T-helper 1 cell treated with Interleukin-12 subunit alpha and Interleukin-12 subunit beta and Interleukin-4 antibody, amounts not matched to agents 30 μg/mL and 1 μg/mL, for 36 hours (primary cell): ENCODE data around the gene GRAMD1A.
"Not testable (repeated sequence)": the region's sequence is repeated elsewhere in the genome, so short reads cannot be mapped to it uniquely, and the experiment has no call there.

ENCODE experiments used
- H3K27ac Mint-ChIP-seq: one replicate; pipeline ENCODE4 v1.8.0; 2021; ENCODE audit warnings: mild to moderate bottlenecking, mixed read lengths
- H3K27me3 Mint-ChIP-seq: one replicate; pipeline ENCODE4 v1.8.0; 2021; ENCODE audit warnings: low read depth, mixed read lengths
- H3K36me3 Mint-ChIP-seq: one replicate; pipeline ENCODE4 v1.8.0; 2021; ENCODE audit warnings: low read depth, mixed read lengths
- H3K4me1 Mint-ChIP-seq: one replicate; pipeline ENCODE4 v1.8.0; 2021; ENCODE audit warnings: low read depth, mixed read lengths
- H3K4me3 Mint-ChIP-seq: one replicate; pipeline ENCODE4 v1.8.0; 2021; ENCODE audit warnings: mild to moderate bottlenecking, moderate library complexity, mixed read lengths
- H3K9me3 Mint-ChIP-seq: one replicate; pipeline ENCODE4 v1.8.0; 2021; ENCODE audit warnings: mixed read lengths

The GRAMD1A gene

GRCh38 chr19:35005256-35005977 lies 5.3 kb downstream of the GRAMD1A start:
- Mint-ChIP-seq H3K27ac (no peak overlapping the region), H3K27me3 (no peaks in the 10 kb centered on the region), H3K36me3 (peaks cover 21% of the 10 kb centered on the region), H3K4me1 (peaks cover 38% of the 10 kb centered on the region), H3K9me3 (no peaks in the 10 kb centered on the region), H3K4me3 (no peak overlapping the region)

GRCh38 chr19:35006007-35006341 lies 5.9 kb downstream of the GRAMD1A start:
- not testable (repeated sequence) for H3K9me3 Mint-ChIP-seq, H3K27ac Mint-ChIP-seq, H3K4me3 Mint-ChIP-seq, H3K27me3 Mint-ChIP-seq
- peaks cover 41% of the 10 kb centered on the region for H3K4me1 Mint-ChIP-seq
- peaks cover 24% of the 10 kb centered on the region for H3K36me3 Mint-ChIP-seq

- Mint-ChIP-seq H3K27ac (peak overlapping the region; percentile 19), H3K4me3 (no peak overlapping the region), H3K9me3 (no peaks in the 10 kb centered on the region), H3K4me1 (peaks cover 38% of the 10 kb centered on the region), H3K36me3 (peaks cover 25% of the 10 kb centered on the region), H3K27me3 (no peaks in the 10 kb centered on the region)
Observed at GRCh38 chr19:35006342-35006998, 6.3 kb downstream of the GRAMD1A start.

GRCh38 chr19:35006999-35007365 lies 6.9 kb downstream of the GRAMD1A start:
- H3K36me3 Mint-ChIP-seq: peaks cover 25% of the 10 kb centered on the region
- H3K9me3 Mint-ChIP-seq: no peaks in the 10 kb centered on the region
- no peak overlapping the region for H3K4me3 Mint-ChIP-seq
- no peaks in the 10 kb centered on the region for H3K27me3 Mint-ChIP-seq
- peaks cover 37% of the 10 kb centered on the region for H3K4me1 Mint-ChIP-seq
- H3K27ac Mint-ChIP-seq: no peak overlapping the region

- not testable (repeated sequence) for H3K27ac Mint-ChIP-seq, H3K4me3 Mint-ChIP-seq, H3K9me3 Mint-ChIP-seq, H3K27me3 Mint-ChIP-seq
- peaks cover 27% of the 10 kb centered on the region for H3K36me3 Mint-ChIP-seq
- H3K4me1 Mint-ChIP-seq: peaks cover 37% of the 10 kb centered on the region
Observed at GRCh38 chr19:35007427-35007826, 7.3 kb downstream of the GRAMD1A start.

GRCh38 chr19:35008891-35009341 lies 8.8 kb downstream of the GRAMD1A start:
- H3K9me3 Mint-ChIP-seq: no peaks in the 10 kb centered on the region
- H3K4me3 Mint-ChIP-seq: no peak overlapping the region
- no peak overlapping the region for H3K27ac Mint-ChIP-seq
- peaks cover 39% of the 10 kb centered on the region for H3K4me1 Mint-ChIP-seq
- peaks cover 30% of the 10 kb centered on the region for H3K36me3 Mint-ChIP-seq
- H3K27me3 Mint-ChIP-seq: no peaks in the 10 kb centered on the region

GRCh38 chr19:35009424-35010415 lies 9.6 kb downstream of the GRAMD1A start:
- Mint-ChIP-seq H3K27me3 (no peaks in the 10 kb centered on the region), H3K27ac (no peak overlapping the region), H3K9me3 (no peaks in the 10 kb centered on the region), H3K4me3 (no peak overlapping the region), H3K4me1 (peaks cover 41% of the 10 kb centered on the region), H3K36me3 (peaks cover 34% of the 10 kb centered on the region)

- no peak overlapping the region for H3K27ac Mint-ChIP-seq
- no peaks in the 10 kb centered on the region for H3K27me3 Mint-ChIP-seq
- peaks cover 37% of the 10 kb centered on the region for H3K36me3 Mint-ChIP-seq
- no peaks in the 10 kb centered on the region for H3K9me3 Mint-ChIP-seq
- H3K4me3 Mint-ChIP-seq: peak overlapping the region; percentile 7
- peaks cover 44% of the 10 kb centered on the region for H3K4me1 Mint-ChIP-seq
Observed at GRCh38 chr19:35011091-35011689, 11.1 kb downstream of the GRAMD1A start.

- H3K9me3 Mint-ChIP-seq: no peaks in the 10 kb centered on the region
- peaks cover 38% of the 10 kb centered on the region for H3K4me1 Mint-ChIP-seq
- H3K36me3 Mint-ChIP-seq: peaks cover 31% of the 10 kb centered on the region
Observed at GRCh38 chr19:35011737-35012682, 11.9 kb downstream of the GRAMD1A start.

GRCh38 chr19:35013041-35013819 lies 13.1 kb downstream of the GRAMD1A start:
- H3K36me3 Mint-ChIP-seq: peaks cover 39% of the 10 kb centered on the region
- no peaks in the 10 kb centered on the region for H3K27me3 Mint-ChIP-seq
- no peaks in the 10 kb centered on the region for H3K9me3 Mint-ChIP-seq
- H3K4me3 Mint-ChIP-seq: peak overlapping the region; percentile 54
- peaks cover 38% of the 10 kb centered on the region for H3K4me1 Mint-ChIP-seq
- H3K27ac Mint-ChIP-seq: peak overlapping the region; percentile 76

More at GRCh38 chr19:35011737-35012682, 11.9 kb downstream of the GRAMD1A start:
- H3K27me3 Mint-ChIP-seq: no peaks in the 10 kb centered on the region
- no peak overlapping the region for H3K4me3 Mint-ChIP-seq
- H3K27ac Mint-ChIP-seq: peak overlapping the region; percentile 59

GRCh38 chr19:35013820-35014754 lies 14.0 kb downstream of the GRAMD1A start:
- Mint-ChIP-seq H3K9me3 (no peaks in the 10 kb centered on the region), H3K27me3 (no peaks in the 10 kb centered on the region), H3K36me3 (peaks cover 44% of the 10 kb centered on the region), H3K4me1 (peaks cover 38% of the 10 kb centered on the region), H3K4me3 (peak overlapping the region; percentile 56), H3K27ac (peak overlapping the region; percentile 76)

GRCh38 chr19:35014774-35015173 lies 14.7 kb downstream of the GRAMD1A start:
- H3K36me3 Mint-ChIP-seq: peaks cover 47% of the 10 kb centered on the region
- H3K27me3 Mint-ChIP-seq, H3K9me3 Mint-ChIP-seq: not testable (repeated sequence)
- H3K27ac Mint-ChIP-seq: peak overlapping the region; percentile 76
- peak overlapping the region; percentile 56 for H3K4me3 Mint-ChIP-seq
- peaks cover 38% of the 10 kb centered on the region for H3K4me1 Mint-ChIP-seq
